Stimulated activated CD8-positive, alpha-beta memory T cell treated with anti-CD3 and anti-CD28 coated beads, Interleukin-12 subunit alpha, Interleukin-12 subunit beta, amount 100 ng/mL, for 24 hours (primary cell): ENCODE measurements around the gene ATP6V1G2.
"Not testable (repeated sequence)": the region's sequence is repeated elsewhere in the genome, so short reads cannot be mapped to it uniquely, and the experiment has no call there.

Source experiments
- DNase-seq: peaks from one replicate; pipeline ENCODE4 v3.0.0-alpha.2; 2020; ENCODE audit errors: extremely low read depth

The ATP6V1G2 gene

GRCh38 chr6:31575952-31576685, 29.7 kb upstream of the ATP6V1G2 start:
- DNase-seq, result no peak

GRCh38 chr6:31575335-31575901, 29.0 kb upstream of the ATP6V1G2 start, which contains the start of gene TNF:
Gene TNF (plus strand): TSS chr6:31575565. CDS start chr6:31575742, 177 bp downstream.
- DNase-seq, result peak; percentile 55

- no peak for DNase-seq
Observed at GRCh38 chr6:31574106-31575061, 28.0 kb upstream of the ATP6V1G2 start.

- no peak for DNase-seq
Observed at GRCh38 chr6:31573239-31574105, 27.1 kb upstream of the ATP6V1G2 start.

GRCh38 chr6:31572041-31572911, 25.9 kb upstream of the ATP6V1G2 start, which contains the start of gene LTA:
Gene LTA (plus strand): TSS chr6:31572289. CDS start chr6:31572743, 454 bp downstream.
- peak; percentile 47 for DNase-seq

GRCh38 chr6:31569861-31570536, 23.6 kb upstream of the ATP6V1G2 start:
- no peak for DNase-seq

GRCh38 chr6:31568537-31568961, 22.1 kb upstream of the ATP6V1G2 start:
- peak; percentile 42 for DNase-seq

- DNase-seq, result no peak
Observed at GRCh38 chr6:31567531-31568370, 21.3 kb upstream of the ATP6V1G2 start.

- DNase-seq, result no peak
Observed at GRCh38 chr6:31560697-31561058, 14.3 kb upstream of the ATP6V1G2 start.

- DNase-seq, result no peak
Observed at GRCh38 chr6:31559958-31560696, 13.7 kb upstream of the ATP6V1G2 start.

- DNase-seq, result no peak
Observed at GRCh38 chr6:31559606-31559957, 13.2 kb upstream of the ATP6V1G2 start.

GRCh38 chr6:31558631-31559500, 12.5 kb upstream of the ATP6V1G2 start:
- no peak for DNase-seq

GRCh38 chr6:31558318-31558625, 11.9 kb upstream of the ATP6V1G2 start:
- DNase-seq, result no peak

GRCh38 chr6:31557443-31558317, 11.3 kb upstream of the ATP6V1G2 start:
- no peak for DNase-seq

- DNase-seq, result no peak
Observed at GRCh38 chr6:31556307-31556706, 9.9 kb upstream of the ATP6V1G2 start.

- not testable (repeated sequence) for DNase-seq
Observed at GRCh38 chr6:31551371-31551770, 5.0 kb upstream of the ATP6V1G2 start.

GRCh38 chr6:31548544-31548873, 2.1 kb upstream of the ATP6V1G2 start:
- DNase-seq, result no peak
